Peyer's patch (tissue), 4 donors: ENCODE measurements around the gene NOG.

Experiments used
- CTCF ChIP-seq, 6 experiments: fragments of 450-650 bp in 4 of 6; fragments of 200-600 bp in 2 of 6; sonication (generic) in 1 of 6; IDR thresholded peaks; one replicate each; pipeline ENCODE4 v1.5.1; 2017 to 2019; ENCODE audit warnings: antibody characterized with exemption in 6 of 6, mild to moderate bottlenecking in 3 of 6, moderate library complexity in 1 of 6
- POLR2A ChIP-seq, 2 donors: fragments of 450-650 bp; IDR thresholded peaks; one replicate each; pipeline ENCODE4 v1.5.1; 2017; ENCODE audit warnings: antibody characterized with exemption in 2 of 2, mild to moderate bottlenecking in 2 of 2, moderate library complexity in 2 of 2

- TF ChIP-seq CTCF (IDR thresholded peaks at IDR 0.05) (no peak), POLR2A (IDR thresholded peaks at IDR 0.05) (no peak)
Measured at GRCh38 chr17:56638591-56639051, 45.1 kb downstream of the NOG start.
